ENCODE measurements around the gene IFNGR2. TPM values are rescaled to one million over a fixed set of nuclear protein-coding genes. Genes with fewer than 3 reads are reported as not detected.

IFNGR2 gene
- total RNA-seq, 1 experiment from 2014 or later: 47.0 TPM

DNA sequence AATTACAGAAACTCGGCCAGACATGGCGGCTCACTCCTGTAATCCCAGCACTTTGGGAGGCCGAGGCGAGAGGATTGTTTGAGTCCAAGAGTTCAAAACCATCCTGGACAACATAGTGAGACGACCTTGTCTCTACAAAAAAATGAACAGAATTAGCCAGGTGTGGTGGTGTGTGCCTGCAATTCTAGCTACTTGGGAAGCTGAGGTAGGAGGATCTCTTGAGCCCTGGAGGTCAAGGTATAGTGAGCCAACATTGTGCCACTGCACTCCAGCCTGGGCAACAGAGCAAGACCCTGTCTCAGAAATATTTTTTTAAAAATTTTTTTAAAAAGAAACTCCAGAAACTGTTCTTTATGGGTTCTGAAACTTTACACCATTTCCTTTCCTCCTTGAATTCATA is 38.4 kb upstream of the IFNGR2 start:
- no peak for DNase-seq
- no peaks in the 10 kb centered on the region for H3K36me3 ChIP-seq (ENCODE audit: control insufficient read depth, insufficient read depth, low read length)
- ChIA-PET POLR2A (no interaction called here), CTCF (interaction anchor here (1.4 kb wide), 1 partner anchor 165 kb away, joined by 3 read pairs; no protein-coding TSS in a partner anchor)
- peaks cover 15% of the 10 kb centered on the region for H3K4me1 ChIP-seq
- H3K4me3 Mint-ChIP-seq (ENCODE audit: unreplicated experiment): no peak overlapping the region
- H3K9me3 Mint-ChIP-seq (ENCODE audit: unreplicated experiment): peaks cover 22% of the 10 kb centered on the region
- H3K27ac Mint-ChIP-seq (ENCODE audit: unreplicated experiment): no peak overlapping the region
- no peak overlapping the region for H3K4me3 ChIP-seq (ENCODE audit: low read depth, low read length)
- H3K27me3 ChIP-seq (replicated peaks; ENCODE audit: control insufficient read depth, insufficient read depth, low read length): no peaks in the 10 kb centered on the region
- intact Hi-C loops (cut with micrococcal nuclease; ENCODE audit: unreplicated experiment): no loop called here
- TF ChIP-seq, protein P1, sequence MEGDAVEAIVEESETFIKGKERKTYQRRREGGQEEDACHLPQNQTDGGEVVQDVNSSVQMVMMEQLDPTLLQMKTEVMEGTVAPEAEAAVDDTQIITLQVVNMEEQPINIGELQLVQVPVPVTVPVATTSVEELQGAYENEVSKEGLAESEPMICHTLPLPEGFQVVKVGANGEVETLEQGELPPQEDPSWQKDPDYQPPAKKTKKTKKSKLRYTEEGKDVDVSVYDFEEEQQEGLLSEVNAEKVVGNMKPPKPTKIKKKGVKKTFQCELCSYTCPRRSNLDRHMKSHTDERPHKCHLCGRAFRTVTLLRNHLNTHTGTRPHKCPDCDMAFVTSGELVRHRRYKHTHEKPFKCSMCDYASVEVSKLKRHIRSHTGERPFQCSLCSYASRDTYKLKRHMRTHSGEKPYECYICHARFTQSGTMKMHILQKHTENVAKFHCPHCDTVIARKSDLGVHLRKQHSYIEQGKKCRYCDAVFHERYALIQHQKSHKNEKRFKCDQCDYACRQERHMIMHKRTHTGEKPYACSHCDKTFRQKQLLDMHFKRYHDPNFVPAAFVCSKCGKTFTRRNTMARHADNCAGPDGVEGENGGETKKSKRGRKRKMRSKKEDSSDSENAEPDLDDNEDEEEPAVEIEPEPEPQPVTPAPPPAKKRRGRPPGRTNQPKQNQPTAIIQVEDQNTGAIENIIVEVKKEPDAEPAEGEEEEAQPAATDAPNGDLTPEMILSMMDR (IDR thresholded peaks at IDR 0.05; ENCODE audit: insufficient read depth in 1 of 2, low read depth in 1 of 2, low read length in 1 of 2, severe bottlenecking in 1 of 2, unreplicated experiment in 1 of 2): no peak
- no peaks in the 10 kb centered on the region for H3K27me3 Mint-ChIP-seq (ENCODE audit: insufficient read depth, unreplicated experiment)
- BruUV-seq (replicated peaks): no TSS peak
- H3K4me1 Mint-ChIP-seq (ENCODE audit: low read depth, unreplicated experiment): peaks cover 14% of the 10 kb centered on the region
- H3K9me3 ChIP-seq: peaks cover 17% of the 10 kb centered on the region
- peaks cover 6% of the 10 kb centered on the region for H3K36me3 Mint-ChIP-seq (ENCODE audit: insufficient read depth, unreplicated experiment)

DNA sequence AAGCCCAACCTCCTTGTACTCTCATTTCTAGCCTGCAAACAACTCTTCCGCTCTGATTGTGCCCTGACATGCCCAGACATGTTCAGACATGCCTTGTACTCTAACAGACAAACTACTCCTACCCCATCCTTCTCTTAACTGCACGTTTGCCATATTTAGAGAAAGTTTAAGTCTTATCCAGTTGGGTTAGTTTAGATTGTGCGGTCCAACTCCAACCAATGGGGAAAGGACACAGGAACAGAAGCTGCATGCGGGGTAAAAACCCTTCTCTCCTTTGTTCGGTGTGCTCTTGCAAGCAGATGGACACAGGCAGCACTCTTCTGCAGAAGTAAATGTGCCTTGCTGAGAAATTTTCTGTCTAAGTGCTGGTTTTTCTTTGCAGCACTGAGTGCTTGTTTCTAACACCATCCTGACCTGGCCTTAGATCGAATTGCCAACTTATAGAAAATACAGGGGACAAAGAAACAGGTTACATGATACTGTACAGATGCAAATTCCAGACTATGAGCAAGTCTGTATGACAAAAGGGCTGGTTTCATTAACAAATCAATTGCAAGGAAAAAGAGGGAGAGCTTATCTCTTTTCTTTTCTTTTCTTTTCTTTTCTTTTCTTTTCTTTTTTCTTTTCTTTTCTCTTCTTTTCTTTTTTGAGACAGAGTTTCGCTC is 35.8 kb upstream of the IFNGR2 start:
- no peak overlapping the region for H3K27ac Mint-ChIP-seq (ENCODE audit: unreplicated experiment)
- Histone ChIP-seq H3K4me3 (ENCODE audit: low read depth, low read length) (no peak overlapping the region), H3K27me3 (replicated peaks; ENCODE audit: control insufficient read depth, insufficient read depth, low read length) (no peaks in the 10 kb centered on the region), H3K4me1 (peaks cover 1% of the 10 kb centered on the region), H3K9me3 (peaks cover 17% of the 10 kb centered on the region), H3K36me3 (ENCODE audit: control insufficient read depth, insufficient read depth, low read length) (no peaks in the 10 kb centered on the region)
- peaks cover 13% of the 10 kb centered on the region for H3K9me3 Mint-ChIP-seq (ENCODE audit: unreplicated experiment)
- POLR2A ChIA-PET: no interaction called here
- intact Hi-C loops (cut with micrococcal nuclease; ENCODE audit: unreplicated experiment): no loop called here
- CTCF ChIA-PET: no interaction called here
- TF ChIP-seq, protein P1 (IDR thresholded peaks at IDR 0.05; ENCODE audit: insufficient read depth in 1 of 2, low read depth in 1 of 2, low read length in 1 of 2, severe bottlenecking in 1 of 2, unreplicated experiment in 1 of 2): no peak
- no peaks in the 10 kb centered on the region for H3K4me1 Mint-ChIP-seq (ENCODE audit: low read depth, unreplicated experiment)
- H3K36me3 Mint-ChIP-seq (ENCODE audit: insufficient read depth, unreplicated experiment): no peaks in the 10 kb centered on the region
- H3K27me3 Mint-ChIP-seq (ENCODE audit: insufficient read depth, unreplicated experiment): no peaks in the 10 kb centered on the region
- DNase-seq: no peak
- H3K4me3 Mint-ChIP-seq (ENCODE audit: unreplicated experiment): no peak overlapping the region
- no TSS peak for BruUV-seq (replicated peaks)

DNA sequence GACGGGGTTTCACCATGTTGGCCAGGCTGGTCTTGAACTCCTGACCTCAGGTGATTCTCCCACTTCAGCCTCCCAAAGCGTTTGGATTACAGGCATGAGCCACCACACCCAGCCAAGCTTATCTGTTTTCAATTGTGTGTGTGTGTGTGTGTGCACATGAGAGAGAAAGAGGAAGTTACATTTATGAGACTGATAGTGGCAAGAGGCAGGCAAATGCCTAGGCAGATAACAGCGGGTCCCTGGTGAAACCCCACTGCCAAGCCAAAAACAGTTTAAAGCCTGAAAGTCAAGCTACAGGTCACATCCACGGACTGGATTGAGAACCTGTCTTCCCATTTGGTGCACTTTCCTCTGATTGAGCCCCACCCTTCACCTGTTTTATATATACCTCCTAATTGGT is 35.1 kb upstream of the IFNGR2 start:
- intact Hi-C loops (cut with micrococcal nuclease; ENCODE audit: unreplicated experiment): no loop called here
- Mint-ChIP-seq H3K9me3 (ENCODE audit: unreplicated experiment) (peaks cover 13% of the 10 kb centered on the region), H3K27me3 (ENCODE audit: insufficient read depth, unreplicated experiment) (no peaks in the 10 kb centered on the region), H3K4me3 (ENCODE audit: unreplicated experiment) (no peak overlapping the region), H3K27ac (ENCODE audit: unreplicated experiment) (no peak overlapping the region), H3K4me1 (ENCODE audit: low read depth, unreplicated experiment) (no peaks in the 10 kb centered on the region), H3K36me3 (ENCODE audit: insufficient read depth, unreplicated experiment) (no peaks in the 10 kb centered on the region)
- H3K36me3 ChIP-seq (ENCODE audit: control insufficient read depth, insufficient read depth, low read length): no peaks in the 10 kb centered on the region
- peaks cover 17% of the 10 kb centered on the region for H3K9me3 ChIP-seq
- no peaks in the 10 kb centered on the region for H3K4me1 ChIP-seq
- ChIA-PET CTCF (no interaction called here), POLR2A (no interaction called here)
- no peak overlapping the region for H3K4me3 ChIP-seq (ENCODE audit: low read depth, low read length)
- no TSS peak for BruUV-seq (replicated peaks)
- no peak for DNase-seq
- TF ChIP-seq, protein P1 (IDR thresholded peaks at IDR 0.05; ENCODE audit: insufficient read depth in 1 of 2, low read depth in 1 of 2, low read length in 1 of 2, severe bottlenecking in 1 of 2, unreplicated experiment in 1 of 2): no peak
- no peaks in the 10 kb centered on the region for H3K27me3 ChIP-seq (replicated peaks; ENCODE audit: control insufficient read depth, insufficient read depth, low read length)

Measured in Caco-2 (cell line).